HCT116 (cell line): Measurements from ENCODE around the gene CDIP1.

Experiments used
- EZH2 ChIP-seq: fragments of 200-600 bp; sonication (generic); IDR thresholded peaks from 2 replicates; pipeline ENCODE4 v1.6.1; 2017; ENCODE audit warnings: antibody characterized with exemption, mixed run types
- POLR2A ChIP-seq: IDR thresholded peaks from 2 replicates; pipeline ENCODE4 v1.7.0; 2011; ENCODE audit warnings: borderline replicate concordance; ENCODE audit not compliant: insufficient read depth, insufficient read length; ENCODE audit errors: extremely low read depth
- TF ChIP-seq, protein P1 (sequence below), 3 experiments: fragments of 200-600 bp in 1 of 3; sonication (generic) in 1 of 3; IDR thresholded peaks in 2 of 3; conservative IDR thresholded peaks in 1 of 3; 2 replicates each; pipeline ENCODE4 v1.5.1; 2012 to 2017; ENCODE audit warnings: low read depth in 2 of 3, low read length in 2 of 3, antibody characterized with exemption in 1 of 3, borderline replicate concordance in 1 of 3, control low read depth in 1 of 3, mild to moderate bottlenecking in 1 of 3, mixed read lengths in 1 of 3, mixed run types in 1 of 3, moderate library complexity in 1 of 3; ENCODE audit not compliant: insufficient read depth in 1 of 3
- TF ChIP-seq, protein P2 (sequence below): IDR thresholded peaks from 2 replicates; pipeline ENCODE4 v1.6.1; 2012

DNA sequence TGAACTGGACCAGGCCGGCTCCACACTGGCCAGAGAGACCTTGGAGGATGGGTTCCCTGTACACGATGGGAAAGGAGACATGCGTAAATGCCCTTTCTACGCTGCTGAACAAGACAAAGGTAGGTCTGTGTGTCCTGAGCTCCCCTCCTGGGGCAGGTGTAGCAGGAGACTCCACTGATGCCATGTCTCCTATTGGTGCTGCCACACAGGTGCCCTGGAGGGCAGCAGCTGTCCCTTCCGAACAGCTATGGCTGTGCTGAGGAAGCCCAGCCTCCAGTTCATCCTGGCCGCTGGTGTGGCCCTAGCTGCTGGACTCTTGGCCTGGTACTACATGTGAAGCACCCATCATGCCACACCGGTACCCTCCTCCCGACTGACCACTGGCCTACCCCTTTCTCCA, 29.2 kb downstream of the CDIP1 start:
- TF ChIP-seq POLR2A: no peak
- TF ChIP-seq EZH2: no peak
- TF ChIP-seq, protein P1, sequence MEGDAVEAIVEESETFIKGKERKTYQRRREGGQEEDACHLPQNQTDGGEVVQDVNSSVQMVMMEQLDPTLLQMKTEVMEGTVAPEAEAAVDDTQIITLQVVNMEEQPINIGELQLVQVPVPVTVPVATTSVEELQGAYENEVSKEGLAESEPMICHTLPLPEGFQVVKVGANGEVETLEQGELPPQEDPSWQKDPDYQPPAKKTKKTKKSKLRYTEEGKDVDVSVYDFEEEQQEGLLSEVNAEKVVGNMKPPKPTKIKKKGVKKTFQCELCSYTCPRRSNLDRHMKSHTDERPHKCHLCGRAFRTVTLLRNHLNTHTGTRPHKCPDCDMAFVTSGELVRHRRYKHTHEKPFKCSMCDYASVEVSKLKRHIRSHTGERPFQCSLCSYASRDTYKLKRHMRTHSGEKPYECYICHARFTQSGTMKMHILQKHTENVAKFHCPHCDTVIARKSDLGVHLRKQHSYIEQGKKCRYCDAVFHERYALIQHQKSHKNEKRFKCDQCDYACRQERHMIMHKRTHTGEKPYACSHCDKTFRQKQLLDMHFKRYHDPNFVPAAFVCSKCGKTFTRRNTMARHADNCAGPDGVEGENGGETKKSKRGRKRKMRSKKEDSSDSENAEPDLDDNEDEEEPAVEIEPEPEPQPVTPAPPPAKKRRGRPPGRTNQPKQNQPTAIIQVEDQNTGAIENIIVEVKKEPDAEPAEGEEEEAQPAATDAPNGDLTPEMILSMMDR (IDR thresholded peaks at IDR 0.05 in 2 of 3, conservative IDR thresholded peaks at IDR 0.05 in 1 of 3; ENCODE audit: borderline replicate concordance in 1 of 3, insufficient read depth in 1 of 3, low read depth in 2 of 3, low read length in 2 of 3): no peak
- TF ChIP-seq, protein P2, sequence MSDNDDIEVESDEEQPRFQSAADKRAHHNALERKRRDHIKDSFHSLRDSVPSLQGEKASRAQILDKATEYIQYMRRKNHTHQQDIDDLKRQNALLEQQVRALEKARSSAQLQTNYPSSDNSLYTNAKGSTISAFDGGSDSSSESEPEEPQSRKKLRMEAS: no peak
